Measurements from ENCODE around the gene TMEM266.

DNA sequence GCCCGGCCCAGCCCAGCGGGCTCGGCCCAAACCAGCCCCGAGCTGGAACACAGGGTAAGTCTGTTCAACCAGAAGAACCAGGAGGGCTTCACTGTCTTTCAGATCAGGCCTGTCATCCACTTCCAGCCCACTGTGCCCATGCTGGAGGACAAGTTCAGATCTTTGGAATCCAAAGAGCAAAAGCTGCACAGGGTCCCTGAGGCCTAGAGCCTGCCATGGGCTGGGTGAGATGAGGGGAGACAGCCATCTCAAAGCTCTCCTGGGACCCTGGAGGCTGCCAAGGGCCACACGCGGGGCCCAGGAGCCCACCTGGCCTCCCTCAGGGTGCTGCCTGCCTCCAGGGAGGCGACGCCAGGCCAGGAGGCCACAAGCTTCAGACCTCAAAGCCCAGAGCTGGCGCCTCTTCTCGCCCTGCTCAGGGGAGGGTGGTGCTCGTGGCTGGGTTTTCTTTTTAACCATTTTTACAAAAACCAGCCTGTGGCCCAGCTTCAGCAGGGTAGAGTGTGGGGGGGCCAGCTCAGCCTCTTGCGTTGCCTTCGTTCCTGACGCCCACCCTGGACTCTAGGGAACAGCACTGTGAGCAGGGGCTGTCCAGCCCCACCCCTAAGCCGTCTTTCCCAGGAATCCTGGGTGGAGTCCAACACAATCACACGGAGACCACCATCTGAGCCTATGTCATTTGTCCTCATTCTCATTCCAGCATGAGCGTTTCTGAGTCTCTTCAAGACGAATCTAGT lies 144.5 kb downstream of the TMEM266 start:
- TF ChIP-seq CTCF (IDR thresholded peaks at IDR 0.05; ENCODE audit: poor library complexity) (no peak), EZH2 (IDR thresholded peaks at IDR 0.05; ENCODE audit: borderline replicate concordance) (no peak)

Measured in hepatocyte (in vitro differentiated cells).